Right hindlimb (tissue), 1 donor: ENCODE data around the gene CAMSAP1.
"Not testable (repeated sequence)": the region's sequence is repeated elsewhere in the genome, so short reads cannot be mapped to it uniquely, and the experiment has no call there.

Experiments
- DNase-seq: peaks from one replicate; pipeline ENCODE4 v3.0.0-alpha.2; 2018

CAMSAP1 gene

GRCh38 chr9:135919318-135919890 is 12.1 kb upstream of the CAMSAP1 start:
- DNase-seq: no peak

- not testable (repeated sequence) for DNase-seq
Observed at GRCh38 chr9:135916227-135916626, 8.9 kb upstream of the CAMSAP1 start.

- no peak for DNase-seq
Observed at GRCh38 chr9:135914921-135915320, 7.6 kb upstream of the CAMSAP1 start.

- not testable (repeated sequence) for DNase-seq
Observed at GRCh38 chr9:135911233-135911632, 3.9 kb upstream of the CAMSAP1 start.

GRCh38 chr9:135910757-135911156 is 3.4 kb upstream of the CAMSAP1 start:
- no peak for DNase-seq

GRCh38 chr9:135910216-135910615 is 2.9 kb upstream of the CAMSAP1 start:
- DNase-seq: no peak

GRCh38 chr9:135909371-135909770 is 2.0 kb upstream of the CAMSAP1 start:
- no peak for DNase-seq

GRCh38 chr9:135908754-135909204 is 1.4 kb upstream of the CAMSAP1 start:
- DNase-seq: no peak

GRCh38 chr9:135908093-135908753 is 877 bp upstream of the CAMSAP1 start:
- peak; percentile 45 for DNase-seq

GRCh38 chr9:135907006-135907430 is 328 bp downstream of the CAMSAP1 start:
- no peak for DNase-seq

GRCh38 chr9:135906291-135907005 is 898 bp downstream of the CAMSAP1 start:
- DNase-seq: no peak

GRCh38 chr9:135905380-135906258 is 1.7 kb downstream of the CAMSAP1 start:
- no peak for DNase-seq

GRCh38 chr9:135903786-135904520 is 3.4 kb downstream of the CAMSAP1 start:
- DNase-seq: no peak

GRCh38 chr9:135903358-135903656 is 4.0 kb downstream of the CAMSAP1 start:
- DNase-seq: no peak

- no peak for DNase-seq
Observed at GRCh38 chr9:135902655-135903357, 4.5 kb downstream of the CAMSAP1 start.

GRCh38 chr9:135901826-135902225 is 5.5 kb downstream of the CAMSAP1 start:
- DNase-seq: no peak

- no peak for DNase-seq
Observed at GRCh38 chr9:135901031-135901758, 6.2 kb downstream of the CAMSAP1 start.

- no peak for DNase-seq
Observed at GRCh38 chr9:135898634-135899407, 8.5 kb downstream of the CAMSAP1 start.

- DNase-seq: no peak
Observed at GRCh38 chr9:135896626-135897025, 10.7 kb downstream of the CAMSAP1 start.

GRCh38 chr9:135896205-135896604 is 11.1 kb downstream of the CAMSAP1 start:
- DNase-seq: no peak
